ENCODE data around the gene TIGD2.
A peak's percentile ranks its signal among the peaks of the same experiment; 100 is the strongest.

Gene TIGD2

GRCh38 chr4:89070041-89070440 lies 41.3 kb upstream of the TIGD2 start:
- Histone ChIP-seq H3K23ac (ENCODE audit: low read depth, low read length, poor library complexity) (no peak overlapping the region), H3K4ac (ENCODE audit: low read length) (no peak overlapping the region), H3K9ac (ENCODE audit: low read depth, low read length, poor library complexity) (no peak overlapping the region), H3K4me3 (ENCODE audit: low read length in 2 of 2) (no peak overlapping the region), H3K27me3 (ENCODE audit: control insufficient read depth in 3 of 3, insufficient read depth in 3 of 3, low read depth in 1 of 3, low read length in 3 of 3) (peaks cover 0 to 9% (median 0%) of the 10 kb centered on the region in 3 experiments), H4K91ac (ENCODE audit: low read depth, low read length, poor library complexity) (no peak overlapping the region), H2AK5ac (ENCODE audit: low read depth, low read length) (no peak overlapping the region), H3K9me3 (replicated peaks in 1 of 2; ENCODE audit: control insufficient read depth in 2 of 2, insufficient read depth in 1 of 2, low read depth in 1 of 2, low read length in 2 of 2) (no peaks in the 10 kb centered on the region), H4K8ac (ENCODE audit: low read depth, low read length) (no peak overlapping the region), H2BK12ac (ENCODE audit: low read length) (no peak overlapping the region), H3K4me2 (ENCODE audit: insufficient read depth, low read length, poor library complexity, severe bottlenecking) (no peak overlapping the region), H2BK120ac (ENCODE audit: low read depth, low read length) (no peak overlapping the region), H3K4me1 (ENCODE audit: control insufficient read depth in 2 of 2, insufficient read depth in 1 of 2, low read depth in 1 of 2, low read length in 2 of 2) (no peaks in the 10 kb centered on the region), H3K18ac (ENCODE audit: low read length) (no peak overlapping the region), H3K36me3 (replicated peaks in 1 of 2; ENCODE audit: control insufficient read depth in 2 of 2, insufficient read depth in 2 of 2, low read length in 2 of 2) (no peaks in the 10 kb centered on the region), H3K79me1 (ENCODE audit: low read depth, low read length) (no peaks in the 10 kb centered on the region), H2BK15ac (ENCODE audit: low read length) (no peak overlapping the region), H2BK5ac (ENCODE audit: low read length) (no peak overlapping the region), H3K27ac (replicated peaks; ENCODE audit: low read length) (no peak overlapping the region), H3K14ac (ENCODE audit: low read length) (no peak overlapping the region), H2AFZ (ENCODE audit: low read length) (no peak overlapping the region)
- WGBS, 2 donors (ENCODE audit: extremely low coverage in 2 of 2, insufficient read length in 2 of 2, insufficient replicate concordance in 1 of 2), result no CpG with 5 or more reads among the region's 2 CpGs
- no peak for DNase-seq (ENCODE audit: low spot score)

DNA sequence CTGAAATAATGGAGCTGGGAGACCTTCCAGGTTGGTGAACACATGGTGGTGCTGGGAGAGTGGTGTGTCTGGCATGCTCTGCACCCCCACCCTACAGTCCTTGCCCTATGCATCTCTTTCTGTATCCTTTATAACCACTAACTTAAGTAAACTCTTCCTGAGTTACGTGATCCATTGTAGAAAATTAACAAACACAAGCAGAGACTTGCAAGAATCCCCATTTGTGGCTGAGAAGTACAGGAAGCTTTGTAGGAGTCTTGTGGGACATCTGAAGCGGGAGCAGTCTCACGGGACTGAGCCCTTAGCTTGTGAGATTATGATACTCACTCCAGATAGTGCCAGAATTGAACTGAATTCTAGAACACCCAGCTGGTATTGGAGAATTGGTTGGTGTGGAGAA lies 40.0 kb upstream of the TIGD2 start:
- no peak overlapping the region for H2BK12ac ChIP-seq (ENCODE audit: low read length)
- H3K23ac ChIP-seq (ENCODE audit: low read depth, low read length, poor library complexity), result no peak overlapping the region
- no peak overlapping the region for H3K18ac ChIP-seq (ENCODE audit: low read length)
- H3K4me1 ChIP-seq (ENCODE audit: control insufficient read depth in 2 of 2, insufficient read depth in 1 of 2, low read depth in 1 of 2, low read length in 2 of 2), result no peaks in the 10 kb centered on the region
- no peak for DNase-seq (ENCODE audit: low spot score)
- H3K9me3 ChIP-seq (replicated peaks in 1 of 2; ENCODE audit: control insufficient read depth in 2 of 2, insufficient read depth in 1 of 2, low read depth in 1 of 2, low read length in 2 of 2), result no peaks in the 10 kb centered on the region
- H2BK120ac ChIP-seq (ENCODE audit: low read depth, low read length), result no peak overlapping the region
- no peak overlapping the region for H3K4me2 ChIP-seq (ENCODE audit: insufficient read depth, low read length, poor library complexity, severe bottlenecking)
- no peak overlapping the region for H4K8ac ChIP-seq (ENCODE audit: low read depth, low read length)
- no peak overlapping the region for H2AFZ ChIP-seq (ENCODE audit: low read length)
- H3K14ac ChIP-seq (ENCODE audit: low read length), result no peak overlapping the region
- H3K36me3 ChIP-seq (replicated peaks in 1 of 2; ENCODE audit: control insufficient read depth in 2 of 2, insufficient read depth in 2 of 2, low read length in 2 of 2), result no peaks in the 10 kb centered on the region
- H2AK5ac ChIP-seq (ENCODE audit: low read depth, low read length), result no peak overlapping the region
- H3K27me3 ChIP-seq (ENCODE audit: control insufficient read depth in 3 of 3, insufficient read depth in 3 of 3, low read depth in 1 of 3, low read length in 3 of 3), result peaks cover 0 to 9% (median 0%) of the 10 kb centered on the region in 3 experiments
- no peak overlapping the region for H3K4ac ChIP-seq (ENCODE audit: low read length)
- H3K79me1 ChIP-seq (ENCODE audit: low read depth, low read length), result no peaks in the 10 kb centered on the region
- H3K9ac ChIP-seq (ENCODE audit: low read depth, low read length, poor library complexity), result no peak overlapping the region
- no peak overlapping the region for H3K27ac ChIP-seq (replicated peaks; ENCODE audit: low read length)
- no peak overlapping the region for H2BK15ac ChIP-seq (ENCODE audit: low read length)
- no peak overlapping the region for H4K91ac ChIP-seq (ENCODE audit: low read depth, low read length, poor library complexity)
- no peak overlapping the region for H2BK5ac ChIP-seq (ENCODE audit: low read length)
- no CpG with 5 or more reads among the region's 3 CpGs for WGBS, 2 donors (ENCODE audit: extremely low coverage in 2 of 2, insufficient read length in 2 of 2, insufficient replicate concordance in 1 of 2)
- no peak overlapping the region for H3K4me3 ChIP-seq (ENCODE audit: low read length in 2 of 2)

- Histone ChIP-seq H3K4me2 (ENCODE audit: insufficient read depth, low read length, poor library complexity, severe bottlenecking) (no peak overlapping the region), H2BK5ac (ENCODE audit: low read length) (no peak overlapping the region), H2BK12ac (ENCODE audit: low read length) (no peak overlapping the region), H3K23ac (ENCODE audit: low read depth, low read length, poor library complexity) (peak overlapping the region; percentile 48), H3K4me1 (ENCODE audit: control insufficient read depth in 2 of 2, insufficient read depth in 1 of 2, low read depth in 1 of 2, low read length in 2 of 2) (no peaks in the 10 kb centered on the region), H3K36me3 (replicated peaks in 1 of 2; ENCODE audit: control insufficient read depth in 2 of 2, insufficient read depth in 2 of 2, low read length in 2 of 2) (no peaks in the 10 kb centered on the region), H3K79me1 (ENCODE audit: low read depth, low read length) (no peaks in the 10 kb centered on the region), H2BK15ac (ENCODE audit: low read length) (no peak overlapping the region), H3K14ac (ENCODE audit: low read length) (no peak overlapping the region), H3K27ac (replicated peaks; ENCODE audit: low read length) (no peak overlapping the region), H2AFZ (ENCODE audit: low read length) (no peak overlapping the region), H2BK120ac (ENCODE audit: low read depth, low read length) (no peak overlapping the region), H3K9me3 (replicated peaks in 1 of 2; ENCODE audit: control insufficient read depth in 2 of 2, insufficient read depth in 1 of 2, low read depth in 1 of 2, low read length in 2 of 2) (peaks cover 0 to 4% of the 10 kb centered on the region in 2 donors), H4K8ac (ENCODE audit: low read depth, low read length) (no peak overlapping the region), H4K91ac (ENCODE audit: low read depth, low read length, poor library complexity) (no peak overlapping the region), H3K27me3 (ENCODE audit: control insufficient read depth in 3 of 3, insufficient read depth in 3 of 3, low read depth in 1 of 3, low read length in 3 of 3) (peaks cover 0 to 4% (median 0%) of the 10 kb centered on the region in 3 experiments), H3K9ac (ENCODE audit: low read depth, low read length, poor library complexity) (no peak overlapping the region), H2AK5ac (ENCODE audit: low read depth, low read length) (no peak overlapping the region), H3K18ac (ENCODE audit: low read length) (no peak overlapping the region), H3K4me3 (ENCODE audit: low read length in 2 of 2) (no peak overlapping the region), H3K4ac (ENCODE audit: low read length) (no peak overlapping the region)
- WGBS, 2 donors (ENCODE audit: extremely low coverage in 2 of 2, insufficient read length in 2 of 2, insufficient replicate concordance in 1 of 2), result no CpG with 5 or more reads among the region's 1 CpG
- DNase-seq (ENCODE audit: low spot score), result no peak
Observed at GRCh38 chr4:89072921-89073320, 38.4 kb upstream of the TIGD2 start.

- Histone ChIP-seq H3K9ac (ENCODE audit: low read depth, low read length, poor library complexity) (no peak overlapping the region), H3K18ac (ENCODE audit: low read length) (no peak overlapping the region), H3K14ac (ENCODE audit: low read length) (no peak overlapping the region), H3K27ac (replicated peaks; ENCODE audit: low read length) (no peak overlapping the region), H3K79me1 (ENCODE audit: low read depth, low read length) (no peaks in the 10 kb centered on the region), H2AFZ (ENCODE audit: low read length) (no peak overlapping the region), H4K91ac (ENCODE audit: low read depth, low read length, poor library complexity) (no peak overlapping the region), H2BK12ac (ENCODE audit: low read length) (no peak overlapping the region), H3K27me3 (ENCODE audit: control insufficient read depth in 3 of 3, insufficient read depth in 3 of 3, low read depth in 1 of 3, low read length in 3 of 3) (no peaks in the 10 kb centered on the region), H3K4ac (ENCODE audit: low read length) (no peak overlapping the region), H3K36me3 (replicated peaks in 1 of 2; ENCODE audit: control insufficient read depth in 2 of 2, insufficient read depth in 2 of 2, low read length in 2 of 2) (no peaks in the 10 kb centered on the region), H2BK5ac (ENCODE audit: low read length) (no peak overlapping the region), H3K23ac (ENCODE audit: low read depth, low read length, poor library complexity) (no peak overlapping the region), H2BK15ac (ENCODE audit: low read length) (no peak overlapping the region), H4K8ac (ENCODE audit: low read depth, low read length) (no peak overlapping the region), H2AK5ac (ENCODE audit: low read depth, low read length) (no peak overlapping the region), H3K4me1 (ENCODE audit: control insufficient read depth in 2 of 2, insufficient read depth in 1 of 2, low read depth in 1 of 2, low read length in 2 of 2) (no peaks in the 10 kb centered on the region), H2BK120ac (ENCODE audit: low read depth, low read length) (no peak overlapping the region), H3K4me3 (ENCODE audit: low read length in 2 of 2) (no peak overlapping the region), H3K4me2 (ENCODE audit: insufficient read depth, low read length, poor library complexity, severe bottlenecking) (no peak overlapping the region), H3K9me3 (replicated peaks in 1 of 2; ENCODE audit: control insufficient read depth in 2 of 2, insufficient read depth in 1 of 2, low read depth in 1 of 2, low read length in 2 of 2) (peaks cover 2 to 8% of the 10 kb centered on the region in 2 donors)
- no peak for DNase-seq (ENCODE audit: low spot score)
Observed at GRCh38 chr4:89077761-89078160, 33.6 kb upstream of the TIGD2 start.

Measured in neuronal stem cell (in vitro differentiated cells).